ENCODE results near the gene DNMT3A. TPM values are rescaled to one million over a fixed set of nuclear protein-coding genes. Genes with fewer than 3 reads are reported as not detected.

Gene DNMT3A
- total and polyA plus RNA-seq, 2 donors (not counting 3 experiments of a cell fraction or from before 2014, with no cell fraction given) = 23.3 to 71.7 TPM

DNA sequence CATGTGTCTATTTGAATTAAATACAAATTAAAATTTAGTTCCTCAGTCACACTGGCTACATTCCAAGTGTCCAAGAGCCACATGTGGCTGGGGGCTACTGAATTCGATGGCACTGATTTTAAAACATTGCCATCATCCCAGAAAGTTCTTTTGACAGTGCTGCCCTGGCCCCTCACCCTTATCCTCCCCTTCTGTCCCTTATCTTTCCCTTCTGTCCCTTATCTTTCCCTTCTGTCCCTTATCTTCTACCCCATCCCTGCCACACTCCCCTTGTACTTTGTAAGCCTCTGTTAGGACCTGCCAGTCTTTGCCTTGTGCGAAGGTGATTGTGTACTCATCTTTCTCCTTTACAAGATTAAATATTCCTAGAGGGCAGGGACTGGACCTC lies 85.2 kb downstream of the DNMT3A start:
- no peak for FAIRE-seq
- H3K27ac ChIP-seq (ENCODE audit: insufficient read depth, low read depth, low read length) = no peak overlapping the region

More for the DNA sequence above, 85.2 kb downstream of the DNMT3A start:
- H3K27me3 ChIP-seq (ENCODE audit: control insufficient read depth in 2 of 2, insufficient read depth in 2 of 2, low read length in 2 of 2) = no peaks in the 10 kb centered on the region
- BruUV-seq (replicated peaks) = no TSS peak
- no peaks in the 10 kb centered on the region for H4K20me1 ChIP-seq (replicated peaks; ENCODE audit: control insufficient read depth, extremely low read depth, insufficient read depth, low read length)
- TF ChIP-seq FOS (IDR thresholded peaks at IDR 0.05; ENCODE audit: borderline replicate concordance, insufficient read depth, low read length) (no peak), POLR2A (IDR thresholded peaks at IDR 0.05; ENCODE audit: low read depth, low read length) (no peak), POLR2AphosphoS5 (IDR thresholded peaks at IDR 0.05; ENCODE audit: insufficient read depth, low read depth, low read length) (no peak), EZH2 (IDR thresholded peaks at IDR 0.05; ENCODE audit: borderline replicate concordance, low read depth, low read length, severe bottlenecking) (no peak), MYC (IDR thresholded peaks at IDR 0.05; ENCODE audit: low read depth, low read length) (no peak), GATA2 (IDR thresholded peaks at IDR 0.05; ENCODE audit: insufficient read depth, insufficient read length, low read depth, low read length) (no peak), JUN (IDR thresholded peaks at IDR 0.05; ENCODE audit: borderline replicate concordance, insufficient read depth, insufficient read length, low read depth) (no peak)
- TF ChIP-seq, protein P1, sequence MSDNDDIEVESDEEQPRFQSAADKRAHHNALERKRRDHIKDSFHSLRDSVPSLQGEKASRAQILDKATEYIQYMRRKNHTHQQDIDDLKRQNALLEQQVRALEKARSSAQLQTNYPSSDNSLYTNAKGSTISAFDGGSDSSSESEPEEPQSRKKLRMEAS (IDR thresholded peaks at IDR 0.05; ENCODE audit: insufficient read depth, insufficient read length) = no peak
- TF ChIP-seq, protein P2, sequence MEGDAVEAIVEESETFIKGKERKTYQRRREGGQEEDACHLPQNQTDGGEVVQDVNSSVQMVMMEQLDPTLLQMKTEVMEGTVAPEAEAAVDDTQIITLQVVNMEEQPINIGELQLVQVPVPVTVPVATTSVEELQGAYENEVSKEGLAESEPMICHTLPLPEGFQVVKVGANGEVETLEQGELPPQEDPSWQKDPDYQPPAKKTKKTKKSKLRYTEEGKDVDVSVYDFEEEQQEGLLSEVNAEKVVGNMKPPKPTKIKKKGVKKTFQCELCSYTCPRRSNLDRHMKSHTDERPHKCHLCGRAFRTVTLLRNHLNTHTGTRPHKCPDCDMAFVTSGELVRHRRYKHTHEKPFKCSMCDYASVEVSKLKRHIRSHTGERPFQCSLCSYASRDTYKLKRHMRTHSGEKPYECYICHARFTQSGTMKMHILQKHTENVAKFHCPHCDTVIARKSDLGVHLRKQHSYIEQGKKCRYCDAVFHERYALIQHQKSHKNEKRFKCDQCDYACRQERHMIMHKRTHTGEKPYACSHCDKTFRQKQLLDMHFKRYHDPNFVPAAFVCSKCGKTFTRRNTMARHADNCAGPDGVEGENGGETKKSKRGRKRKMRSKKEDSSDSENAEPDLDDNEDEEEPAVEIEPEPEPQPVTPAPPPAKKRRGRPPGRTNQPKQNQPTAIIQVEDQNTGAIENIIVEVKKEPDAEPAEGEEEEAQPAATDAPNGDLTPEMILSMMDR (IDR thresholded peaks at IDR 0.05; ENCODE audit: extremely low read depth in 1 of 2, insufficient read depth in 1 of 2, low read depth in 1 of 2, low read length in 2 of 2) = no peak
- H3K9me3 ChIP-seq (replicated peaks; ENCODE audit: control insufficient read depth, insufficient read depth, low read length) = no peaks in the 10 kb centered on the region
- no peak for DNase-seq (ENCODE audit: low read depth, low spot score)
- no peak overlapping the region for H3K4me2 ChIP-seq (ENCODE audit: insufficient read depth, low read length)
- POLR2A ChIA-PET = no interaction called here
- H3K36me3 ChIP-seq (ENCODE audit: control insufficient read depth in 2 of 2, extremely low read depth in 1 of 2, insufficient read depth in 2 of 2, low read length in 2 of 2) = peaks cover 0 to 2% of the 10 kb centered on the region in 2 experiments
- no peak overlapping the region for H3K4me3 ChIP-seq (replicated peaks in 1 of 3; ENCODE audit: insufficient read depth in 1 of 3, low read depth in 1 of 3, low read length in 3 of 3)
- dilution Hi-C loops (cut with MboI; ENCODE audit: extremely low pct_ligation_motif_present, low sequenced_read_pairs) = no loop called here
- H3K4me1 ChIP-seq (ENCODE audit: control insufficient read depth, extremely low read depth, insufficient read depth, low read length) = peaks cover 14% of the 10 kb centered on the region
- intact Hi-C loops (cut with micrococcal nuclease) = no loop called here
- H3K9ac ChIP-seq (replicated peaks; ENCODE audit: extremely low read depth, insufficient read depth, low read length) = no peak overlapping the region
- CTCF ChIA-PET = interaction anchor here (1.3 kb wide), 1 partner anchor 28 kb away, joined by 5 read pairs; no protein-coding TSS in a partner anchor
- peaks cover 3% of the 10 kb centered on the region for H3K79me2 ChIP-seq (ENCODE audit: control insufficient read depth, insufficient read depth, low read length)
- no peaks in the 10 kb centered on the region for H3K9me1 ChIP-seq (replicated peaks; ENCODE audit: control insufficient read depth, extremely low read depth, insufficient read depth, low read length)
- H2AFZ ChIP-seq (ENCODE audit: low read depth, low read length) = no peak overlapping the region
